ENCODE data around the gene KLHL40. TPM values are rescaled to one million over a fixed set of nuclear protein-coding genes. Genes with fewer than 3 reads are reported as not detected.

KLHL40 gene
- total and polyA plus RNA-seq, 4 donors: 0.05 TPM; not detected in 3

DNA sequence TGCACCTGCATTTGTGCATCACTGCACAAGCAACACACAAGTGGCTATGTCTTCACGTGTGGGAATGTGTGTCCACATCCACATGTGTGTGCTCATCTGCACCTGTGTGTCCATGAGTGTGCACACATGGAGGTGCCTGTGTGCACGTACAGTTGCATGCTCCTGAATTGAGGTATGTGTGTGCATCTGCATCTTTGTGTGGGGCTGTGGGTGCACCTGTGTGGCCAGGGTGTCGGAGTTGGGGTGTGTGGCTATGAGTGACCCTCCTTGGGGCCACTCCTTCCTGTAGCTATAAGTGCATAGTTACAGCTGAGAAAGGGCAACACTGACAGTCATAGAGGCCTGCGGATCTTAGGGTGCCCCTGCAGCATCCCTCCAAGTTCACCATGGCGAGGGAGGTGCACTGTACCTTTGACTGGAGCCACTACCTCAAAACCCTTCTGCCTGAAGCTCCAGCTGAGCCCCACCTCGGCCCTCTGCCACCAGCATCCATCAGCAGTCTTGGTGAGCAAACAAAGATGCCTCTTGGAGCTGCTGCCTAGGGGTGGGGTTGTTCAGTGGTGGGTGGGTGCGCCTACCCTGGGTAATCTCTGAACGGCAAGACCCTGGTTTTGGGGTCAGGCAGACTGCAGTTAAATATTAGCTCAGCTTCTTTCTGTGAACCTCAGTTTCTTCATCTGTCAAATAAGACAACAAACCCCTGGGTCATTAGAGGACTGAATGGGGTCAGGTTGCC lies 22.5 kb downstream of the KLHL40 start:
- no peaks in the 10 kb centered on the region for H3K4me1 ChIP-seq (ENCODE audit: control insufficient read depth in 5 of 5, insufficient read depth in 5 of 5, low read length in 5 of 5)
- H3K9ac ChIP-seq (ENCODE audit: insufficient read depth in 1 of 2, low read length in 2 of 2): no peak overlapping the region
- no peak overlapping the region for H3K27ac ChIP-seq (ENCODE audit: low read depth in 1 of 2, low read length in 1 of 2)
- DNase-seq: no peak
- H3K4me3 ChIP-seq: no peak overlapping the region
- H3K27me3 ChIP-seq (ENCODE audit: control insufficient read depth in 3 of 3, insufficient read depth in 3 of 3, low read length in 2 of 3): no peaks in the 10 kb centered on the region
- WGBS, 2 donors: 74 to 86% methylated on average over 8 of the region's 8 CpGs
- no peaks in the 10 kb centered on the region for H3K36me3 ChIP-seq (ENCODE audit: control insufficient read depth in 4 of 4, insufficient read depth in 4 of 4, low read length in 4 of 4)
- no peaks in the 10 kb centered on the region for H3K9me3 ChIP-seq (ENCODE audit: control insufficient read depth in 4 of 4, insufficient read depth in 3 of 4, low read length in 3 of 4)
- TF ChIP-seq, protein P1, sequence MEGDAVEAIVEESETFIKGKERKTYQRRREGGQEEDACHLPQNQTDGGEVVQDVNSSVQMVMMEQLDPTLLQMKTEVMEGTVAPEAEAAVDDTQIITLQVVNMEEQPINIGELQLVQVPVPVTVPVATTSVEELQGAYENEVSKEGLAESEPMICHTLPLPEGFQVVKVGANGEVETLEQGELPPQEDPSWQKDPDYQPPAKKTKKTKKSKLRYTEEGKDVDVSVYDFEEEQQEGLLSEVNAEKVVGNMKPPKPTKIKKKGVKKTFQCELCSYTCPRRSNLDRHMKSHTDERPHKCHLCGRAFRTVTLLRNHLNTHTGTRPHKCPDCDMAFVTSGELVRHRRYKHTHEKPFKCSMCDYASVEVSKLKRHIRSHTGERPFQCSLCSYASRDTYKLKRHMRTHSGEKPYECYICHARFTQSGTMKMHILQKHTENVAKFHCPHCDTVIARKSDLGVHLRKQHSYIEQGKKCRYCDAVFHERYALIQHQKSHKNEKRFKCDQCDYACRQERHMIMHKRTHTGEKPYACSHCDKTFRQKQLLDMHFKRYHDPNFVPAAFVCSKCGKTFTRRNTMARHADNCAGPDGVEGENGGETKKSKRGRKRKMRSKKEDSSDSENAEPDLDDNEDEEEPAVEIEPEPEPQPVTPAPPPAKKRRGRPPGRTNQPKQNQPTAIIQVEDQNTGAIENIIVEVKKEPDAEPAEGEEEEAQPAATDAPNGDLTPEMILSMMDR (IDR thresholded peaks at IDR 0.05; ENCODE audit: control extremely low read depth, extremely low read depth): no peak
- ATAC-seq (ENCODE audit: insufficient read depth, low FRiP score): no peak

DNA sequence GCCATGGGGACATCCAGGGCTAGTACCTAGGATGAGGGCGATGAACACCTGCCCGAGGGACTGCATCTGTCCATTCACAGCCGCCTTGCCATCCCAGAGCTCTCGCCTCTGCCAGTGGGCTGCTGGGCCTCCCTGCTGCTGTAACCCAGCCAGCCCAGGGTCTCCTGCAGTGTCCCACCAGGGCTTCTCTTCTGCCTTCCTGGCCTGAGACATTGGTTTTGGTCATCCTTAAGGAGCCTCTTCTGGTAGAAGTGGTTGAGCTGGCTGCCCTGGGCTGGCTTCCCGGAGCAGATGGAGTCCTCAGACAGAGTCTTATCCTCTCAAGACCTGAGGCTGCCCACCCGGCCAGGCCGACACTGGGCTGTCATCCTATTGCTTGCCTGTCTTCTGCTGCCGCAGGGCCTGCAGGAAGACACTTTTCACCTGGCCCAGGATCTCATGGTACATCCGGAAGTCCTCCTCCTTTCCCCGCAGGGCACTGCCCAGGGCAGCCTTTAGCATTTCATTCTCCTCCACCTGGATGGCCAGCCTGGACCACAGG lies 23.3 kb downstream of the KLHL40 start:
- 89 to 96% methylated on average over 10 of the region's 10 CpGs for WGBS, 2 donors
- TF ChIP-seq, protein P1 (IDR thresholded peaks at IDR 0.05; ENCODE audit: control extremely low read depth, extremely low read depth): no peak
- Histone ChIP-seq H3K27ac (ENCODE audit: low read depth in 1 of 2, low read length in 1 of 2) (no peak overlapping the region), H3K9ac (ENCODE audit: insufficient read depth in 1 of 2, low read length in 2 of 2) (no peak overlapping the region), H3K4me1 (ENCODE audit: control insufficient read depth in 5 of 5, insufficient read depth in 5 of 5, low read length in 5 of 5) (no peaks in the 10 kb centered on the region), H3K27me3 (ENCODE audit: control insufficient read depth in 3 of 3, insufficient read depth in 3 of 3, low read length in 2 of 3) (no peaks in the 10 kb centered on the region), H3K4me3 (no peak overlapping the region), H3K9me3 (ENCODE audit: control insufficient read depth in 4 of 4, insufficient read depth in 3 of 4, low read length in 3 of 4) (no peaks in the 10 kb centered on the region), H3K36me3 (ENCODE audit: control insufficient read depth in 4 of 4, insufficient read depth in 4 of 4, low read length in 4 of 4) (no peaks in the 10 kb centered on the region)
- ATAC-seq (ENCODE audit: insufficient read depth, low FRiP score) (no peak), DNase-seq (no peak)

DNA sequence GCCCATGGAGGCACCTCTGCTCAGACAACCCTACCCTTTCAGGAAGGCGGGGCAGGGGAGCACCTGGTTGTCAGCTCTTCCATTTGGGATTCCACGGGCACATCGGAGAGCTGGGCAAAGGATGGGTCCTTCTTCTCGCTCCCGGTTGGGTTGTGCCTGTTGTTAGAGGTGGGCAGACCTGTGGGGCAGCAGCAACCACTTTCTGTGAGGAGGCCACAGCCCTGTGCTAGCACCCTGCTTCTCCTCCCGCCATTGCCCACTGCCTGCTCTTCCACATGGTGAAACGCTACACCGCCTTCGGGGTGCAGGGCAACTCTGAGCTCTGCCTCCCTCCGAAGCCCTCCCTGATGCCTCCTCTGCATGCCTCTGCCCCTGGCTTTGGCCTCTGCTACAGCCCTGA lies 24.3 kb downstream of the KLHL40 start:
- Histone ChIP-seq H3K27ac (ENCODE audit: low read depth in 1 of 2, low read length in 1 of 2) (no peak overlapping the region), H3K4me3 (no peak overlapping the region), H3K4me1 (ENCODE audit: control insufficient read depth in 5 of 5, insufficient read depth in 5 of 5, low read length in 5 of 5) (no peaks in the 10 kb centered on the region), H3K36me3 (ENCODE audit: control insufficient read depth in 4 of 4, insufficient read depth in 4 of 4, low read length in 4 of 4) (no peaks in the 10 kb centered on the region), H3K9me3 (ENCODE audit: control insufficient read depth in 4 of 4, insufficient read depth in 3 of 4, low read length in 3 of 4) (no peaks in the 10 kb centered on the region), H3K27me3 (ENCODE audit: control insufficient read depth in 3 of 3, insufficient read depth in 3 of 3, low read length in 2 of 3) (no peaks in the 10 kb centered on the region), H3K9ac (ENCODE audit: insufficient read depth in 1 of 2, low read length in 2 of 2) (no peak overlapping the region)
- ATAC-seq (ENCODE audit: insufficient read depth, low FRiP score) (no peak), DNase-seq (no peak)
- TF ChIP-seq, protein P1 (IDR thresholded peaks at IDR 0.05; ENCODE audit: control extremely low read depth, extremely low read depth): no peak
- WGBS, 2 donors: 94 to 95% methylated on average over 10 of the region's 10 CpGs
